ENCODE results near the gene FOXP1.

DNA sequence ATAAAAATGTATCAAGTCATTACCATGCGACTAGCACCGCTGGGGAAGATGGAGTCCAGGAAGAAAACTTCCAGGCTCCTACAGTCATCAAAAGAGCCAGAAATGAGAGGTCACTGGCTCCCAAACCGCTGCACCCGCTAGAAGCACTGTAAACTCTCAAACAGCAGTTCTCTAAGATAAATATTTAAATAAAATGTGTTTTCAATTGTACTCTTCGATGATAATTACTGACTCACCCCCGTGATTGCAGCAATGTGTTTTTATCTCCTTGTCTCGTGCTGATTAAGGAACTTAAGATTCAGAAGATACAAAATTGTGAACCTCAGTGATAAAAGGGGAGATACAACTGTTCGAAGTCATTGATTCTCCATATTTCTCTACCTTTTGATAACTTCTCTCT is 45.8 kb upstream of the FOXP1 start:
- TF ChIP-seq, protein P1, sequence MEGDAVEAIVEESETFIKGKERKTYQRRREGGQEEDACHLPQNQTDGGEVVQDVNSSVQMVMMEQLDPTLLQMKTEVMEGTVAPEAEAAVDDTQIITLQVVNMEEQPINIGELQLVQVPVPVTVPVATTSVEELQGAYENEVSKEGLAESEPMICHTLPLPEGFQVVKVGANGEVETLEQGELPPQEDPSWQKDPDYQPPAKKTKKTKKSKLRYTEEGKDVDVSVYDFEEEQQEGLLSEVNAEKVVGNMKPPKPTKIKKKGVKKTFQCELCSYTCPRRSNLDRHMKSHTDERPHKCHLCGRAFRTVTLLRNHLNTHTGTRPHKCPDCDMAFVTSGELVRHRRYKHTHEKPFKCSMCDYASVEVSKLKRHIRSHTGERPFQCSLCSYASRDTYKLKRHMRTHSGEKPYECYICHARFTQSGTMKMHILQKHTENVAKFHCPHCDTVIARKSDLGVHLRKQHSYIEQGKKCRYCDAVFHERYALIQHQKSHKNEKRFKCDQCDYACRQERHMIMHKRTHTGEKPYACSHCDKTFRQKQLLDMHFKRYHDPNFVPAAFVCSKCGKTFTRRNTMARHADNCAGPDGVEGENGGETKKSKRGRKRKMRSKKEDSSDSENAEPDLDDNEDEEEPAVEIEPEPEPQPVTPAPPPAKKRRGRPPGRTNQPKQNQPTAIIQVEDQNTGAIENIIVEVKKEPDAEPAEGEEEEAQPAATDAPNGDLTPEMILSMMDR (conservative IDR thresholded peaks at IDR 0.05 in 1 of 2, IDR thresholded peaks at IDR 0.05 in 1 of 2; ENCODE audit: low read depth in 1 of 2, low read length in 2 of 2): no peak
- no peak for TF ChIP-seq EZH2 (IDR thresholded peaks at IDR 0.05; ENCODE audit: low read length, missing control alignments)

All from fibroblast of lung (primary cell).